Natural killer cell (primary cell): ENCODE results near the gene CIROP. TPM values are rescaled to one million over a fixed set of nuclear protein-coding genes. Genes with fewer than 3 reads are reported as not detected.

ENCODE experiments used
- ATAC-seq, 3 donors: fragments of 150-1000 bp in 2 of 3; fragments of 200-7000 bp in 1 of 3; cut with Tn5 transposase; 1 replicate in 1 of 3; 2 replicates in 2 of 3; pipeline ENCODE4 v1.10.0; 2021; ENCODE audit warnings: mild to moderate bottlenecking in 2 of 3, moderate library complexity in 2 of 3
- DNase-seq, 2 donors: peaks; one replicate each; pipeline versions ENCODE4 v3.0.0 to v3.0.0-alpha.2; 2013 to 2021; ENCODE audit warnings: mixed read lengths in 1 of 2
- H3K27ac ChIP-seq: one replicate; pipeline ENCODE4 v1.5.1; 2013; ENCODE audit warnings: mild to moderate bottlenecking, low read length
- H3K27me3 ChIP-seq: one replicate; pipeline ENCODE4 v1.6.1; 2013; ENCODE audit warnings: low read length; ENCODE audit not compliant: control insufficient read depth, insufficient read depth
- H3K36me3 ChIP-seq: one replicate; pipeline ENCODE4 v1.6.1; 2013; ENCODE audit warnings: low read length; ENCODE audit not compliant: control insufficient read depth, insufficient read depth
- H3K4me1 ChIP-seq: one replicate; pipeline ENCODE4 v1.6.1; 2013; ENCODE audit warnings: low read length; ENCODE audit not compliant: control insufficient read depth, insufficient read depth
- H3K4me3 ChIP-seq: one replicate; pipeline ENCODE4 v1.5.1; 2013; ENCODE audit warnings: low read length
- H3K9me3 ChIP-seq: one replicate; pipeline ENCODE4 v1.6.1; 2013; ENCODE audit warnings: low read length; ENCODE audit not compliant: control insufficient read depth, insufficient read depth
- H3K27ac Mint-ChIP-seq, 2 donors: one replicate each; pipeline ENCODE4 v1.8.0; 2022; ENCODE audit warnings: mild to moderate bottlenecking in 2 of 2, mixed read lengths in 2 of 2, moderate library complexity in 1 of 2
- H3K27me3 Mint-ChIP-seq, 2 donors: one replicate each; pipeline ENCODE4 v1.8.0; 2022; ENCODE audit warnings: low read depth in 2 of 2, mixed read lengths in 2 of 2
- H3K36me3 Mint-ChIP-seq: one replicate; pipeline ENCODE4 v1.8.0; 2022; ENCODE audit warnings: mixed read lengths
- H3K4me1 Mint-ChIP-seq, 2 donors: one replicate each; pipeline ENCODE4 v1.8.0; 2022; ENCODE audit warnings: mixed read lengths in 2 of 2
- H3K4me3 Mint-ChIP-seq: one replicate; pipeline ENCODE4 v1.8.0; 2022; ENCODE audit warnings: mild to moderate bottlenecking, moderate library complexity, mixed read lengths
- H3K9me3 Mint-ChIP-seq, 2 donors: one replicate each; pipeline ENCODE4 v1.8.0; 2022; ENCODE audit warnings: mixed read lengths in 2 of 2
- CTCF ChIP-seq: fragments of 200-600 bp; IDR thresholded peaks from one replicate; pipeline ENCODE4 v1.8.0; 2022; ENCODE audit warnings: antibody characterized with exemption
- WGBS: methylation state at CpG from one replicate; pipeline ENCODE4 v1.1.7; 2013; ENCODE audit warnings: missing lambda C conversion rate; ENCODE audit not compliant: insufficient coverage; 5-methylcytosine and 5-hydroxymethylcytosine counted together
- intact Hi-C: fragments of 100-400 bp; cut with micrococcal nuclease; formaldehyde crosslinking; loops from one replicate; pipeline ENCODE4 v1.14.2; 2022
- total RNA-seq, 4 donors: library from RNA; stranded (reverse); fragments of 120-200 nt in 1 of 4; gene quantifications; one replicate each; pipeline versions ENCODE4 v1.2.3 to v1.2.4, GENCODE V29; 2013 to 2022

CIROP gene
- total RNA-seq, 3 donors from 2014 or later (not counting 1 experiment from before 2014, with no cell fraction given): not detected

GRCh38 chr14:23057757-23058653 is 46.8 kb downstream of the CIROP start:
- Histone ChIP-seq H3K4me3 (peak overlapping the region; percentile 58), H3K9me3 (no peaks in the 10 kb centered on the region), H3K4me1 (peaks cover 18% of the 10 kb centered on the region), H3K27me3 (no peaks in the 10 kb centered on the region), H3K27ac (no peak overlapping the region), H3K36me3 (peaks cover 33% of the 10 kb centered on the region)
- Mint-ChIP-seq H3K4me1 (peaks cover 17 to 27% of the 10 kb centered on the region in 2 donors), H3K36me3 (peaks cover 7% of the 10 kb centered on the region), H3K9me3 (no peaks in the 10 kb centered on the region), H3K27ac (peak overlapping the region; percentile 60 to 74), H3K4me3 (peak overlapping the region; percentile 82), H3K27me3 (peaks cover 0 to 3% of the 10 kb centered on the region in 2 donors)
- WGBS: 3% methylated on average over 51 of the region's 51 CpGs
- intact Hi-C loops: loop anchor here (1.0 to 10.0 kb wide), 7 partner anchors 51 to 673 kb away; partner anchors contain the start of gene PRMT5
- peak; percentile 98 for TF ChIP-seq CTCF
- peak; percentile 72 to 83 (median 73) for ATAC-seq
- peak; percentile 86 to 94 for DNase-seq

DNA sequence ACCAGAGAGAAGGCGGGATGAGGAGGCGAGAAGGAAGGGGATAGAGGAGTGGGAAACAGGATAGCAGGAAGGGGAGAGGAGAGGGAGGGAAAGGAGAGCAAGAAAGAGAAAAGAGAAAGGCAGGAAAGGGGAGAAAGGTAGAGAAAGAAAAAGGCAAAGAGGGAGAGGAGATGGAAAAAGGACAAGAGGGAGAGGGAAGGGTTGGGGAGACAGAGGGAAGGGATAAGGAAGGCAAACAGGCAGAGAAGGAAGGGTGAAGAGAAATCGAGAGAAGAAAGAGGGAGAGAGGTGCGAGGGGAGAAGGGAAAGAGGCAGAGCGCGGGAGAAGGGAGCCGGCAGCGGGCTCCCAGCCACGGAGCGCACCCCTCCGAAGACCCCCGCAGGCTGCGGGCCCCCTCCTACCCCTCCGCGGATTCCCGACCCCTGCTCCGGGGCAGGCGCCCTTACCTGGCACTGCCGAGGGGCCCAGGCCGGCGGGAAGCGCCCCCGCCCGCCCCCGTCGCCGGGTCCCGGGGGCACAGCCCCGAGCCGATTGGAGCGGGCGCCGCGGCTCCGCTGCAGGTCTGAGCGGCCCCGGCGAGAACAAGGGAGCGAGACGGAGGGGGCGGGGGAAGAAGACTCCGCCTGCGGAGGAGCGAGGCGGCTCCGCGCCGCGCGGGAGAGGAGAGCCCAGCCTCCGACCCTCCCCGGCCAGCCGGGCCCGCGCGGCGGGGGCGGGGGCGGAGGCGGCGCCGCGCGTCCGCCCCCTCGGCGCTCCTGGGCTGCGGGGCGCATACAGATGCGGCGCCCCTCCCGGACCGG is 47.6 kb downstream of the CIROP start, which contains the start of gene CDH24:
Gene CDH24 (minus strand): TSS at position 565 of the 801 bp plus-strand sequence. CDS start 1,787 bp downstream, outside the sequence.
- 2% methylated on average over 73 of the region's 73 CpGs for WGBS
- intact Hi-C loops: loop anchor here (1.0 to 10.0 kb wide), 4 partner anchors 50 to 672 kb away; partner anchors contain the start of gene PRMT5
- Mint-ChIP-seq H3K4me1 (peaks cover 17 to 27% of the 10 kb centered on the region in 2 donors), H3K27ac (peak within 1 kb of the TSS; percentile 61 to 91), H3K4me3 (peak within 1 kb of the TSS; percentile 90), H3K9me3 (no peaks in the 10 kb centered on the region), H3K27me3 (peaks cover 0 to 3% of the 10 kb centered on the region in 2 donors), H3K36me3 (peaks cover 7% of the 10 kb centered on the region)
- DNase-seq: peak; percentile 63 to 82
- H3K9me3 ChIP-seq: no peaks in the 10 kb centered on the region
- H3K27me3 ChIP-seq: no peaks in the 10 kb centered on the region
- no peak for TF ChIP-seq CTCF
- peaks cover 18% of the 10 kb centered on the region for H3K4me1 ChIP-seq
- H3K27ac ChIP-seq: no peak within 1 kb of the TSS
- peaks cover 24% of the 10 kb centered on the region for H3K36me3 ChIP-seq
- ATAC-seq: peak; percentile 75 to 82 (median 75)
- peak within 1 kb of the TSS; percentile 58 for H3K4me3 ChIP-seq

DNA sequence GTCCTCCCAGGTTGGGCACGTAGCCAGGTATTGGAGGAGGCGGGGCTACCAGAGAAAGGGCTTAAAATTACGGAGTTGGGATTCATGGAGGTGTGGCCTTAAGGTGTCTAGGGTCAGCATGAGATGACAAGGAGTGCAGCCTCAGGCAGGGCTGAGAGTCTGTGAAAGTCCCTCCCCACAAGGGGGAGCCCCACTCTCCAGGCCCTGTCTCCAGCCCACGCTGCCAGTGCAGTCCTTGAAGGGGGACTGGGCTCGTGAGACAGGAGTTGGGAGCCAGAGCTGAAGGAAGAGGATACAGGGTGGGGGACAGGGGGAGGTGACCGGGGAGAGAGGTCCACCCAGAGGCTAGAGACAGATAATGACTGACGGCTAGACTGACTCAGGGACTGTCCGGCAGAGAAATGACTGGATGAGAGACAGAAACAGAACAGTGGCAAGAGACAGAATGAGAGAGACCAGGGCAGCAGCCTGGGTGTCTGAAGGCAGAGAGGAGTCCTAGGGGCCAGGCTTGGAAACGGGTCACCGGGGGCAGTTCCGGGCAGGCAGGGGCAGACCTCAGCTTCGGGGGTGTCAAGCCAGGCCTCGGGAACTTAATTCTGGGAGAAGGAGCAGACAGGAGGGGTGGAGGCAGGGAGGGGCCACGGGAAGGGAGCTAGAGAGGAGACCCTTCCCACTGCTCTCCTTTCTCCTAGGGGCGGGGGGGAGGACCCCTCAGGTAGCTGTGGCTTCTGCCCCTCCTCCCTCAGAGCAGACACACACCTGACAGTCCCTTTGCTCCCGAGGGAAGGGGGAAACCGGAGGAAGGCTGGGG is 48.4 kb downstream of the CIROP start:
- peak; percentile 67 to 85 for DNase-seq

More for the DNA sequence above, 48.4 kb downstream of the CIROP start:
- H3K36me3 Mint-ChIP-seq: peaks cover 7% of the 10 kb centered on the region
- peak overlapping the region; percentile 90 for H3K4me3 Mint-ChIP-seq
- TF ChIP-seq CTCF: peak; percentile 66
- 17% methylated on average over 14 of the region's 17 CpGs for WGBS
- H3K27ac ChIP-seq: no peak overlapping the region
- H3K9me3 Mint-ChIP-seq: no peaks in the 10 kb centered on the region
- no peak overlapping the region for H3K4me3 ChIP-seq
- H3K36me3 ChIP-seq: peaks cover 21% of the 10 kb centered on the region
- peak; percentile 68 to 79 (median 73) for ATAC-seq
- H3K27me3 ChIP-seq: no peaks in the 10 kb centered on the region
- peaks cover 17 to 27% of the 10 kb centered on the region in 2 donors for H3K4me1 Mint-ChIP-seq
- H3K4me1 ChIP-seq: peaks cover 18% of the 10 kb centered on the region
- no peaks in the 10 kb centered on the region for H3K9me3 ChIP-seq
- peaks cover 0 to 3% of the 10 kb centered on the region in 2 donors for H3K27me3 Mint-ChIP-seq
- peak overlapping the region; percentile 61 to 91 for H3K27ac Mint-ChIP-seq
- intact Hi-C loops: loop anchor here (5.0 to 10.0 kb wide), 3 partner anchors 49 to 672 kb away; no protein-coding TSS in a partner anchor
